Measurements from ENCODE around the gene WDR86.

Gene WDR86

DNA sequence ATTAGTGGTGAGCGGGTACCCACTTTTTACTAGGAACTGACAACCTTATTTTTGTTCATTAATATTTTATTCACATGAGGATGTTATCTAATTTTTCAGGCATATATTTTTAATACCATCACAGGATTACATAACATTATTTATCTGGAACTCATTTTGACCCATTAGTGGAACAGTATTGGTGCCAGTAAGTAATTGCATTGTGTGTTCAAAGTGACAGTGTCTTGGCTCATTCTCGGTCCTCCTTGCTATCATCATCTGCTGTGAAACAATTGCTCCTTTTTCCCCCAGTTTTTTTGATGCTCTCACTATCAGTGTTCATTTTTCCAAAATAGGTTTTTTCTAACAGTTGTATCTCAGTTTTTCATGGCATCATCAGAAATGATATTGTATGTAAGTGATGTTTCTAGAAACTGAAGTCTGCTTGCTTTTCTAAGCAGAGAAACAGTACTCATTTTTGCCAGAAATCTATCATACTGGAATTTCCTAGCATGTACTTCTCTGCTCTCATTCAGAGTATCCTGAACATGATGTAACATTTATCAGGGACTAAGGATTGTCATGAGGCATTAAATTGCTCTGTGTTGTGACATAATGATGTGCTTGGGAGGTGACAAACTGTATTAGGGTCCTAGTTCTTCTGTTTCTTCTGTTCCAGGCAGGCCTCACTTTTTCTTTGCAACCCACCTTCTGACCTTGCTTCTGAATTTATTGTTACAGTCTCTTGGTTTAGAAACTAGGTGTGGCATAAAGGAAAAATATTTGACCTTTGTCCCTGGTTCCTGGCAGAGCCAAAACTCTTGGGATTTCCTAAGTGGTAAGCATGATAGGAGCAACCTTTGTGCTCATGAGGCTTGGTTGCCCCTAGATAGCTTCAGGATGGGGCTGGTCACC is 64.0 kb downstream of the WDR86 start:
- no peak for DNase-seq

DNA sequence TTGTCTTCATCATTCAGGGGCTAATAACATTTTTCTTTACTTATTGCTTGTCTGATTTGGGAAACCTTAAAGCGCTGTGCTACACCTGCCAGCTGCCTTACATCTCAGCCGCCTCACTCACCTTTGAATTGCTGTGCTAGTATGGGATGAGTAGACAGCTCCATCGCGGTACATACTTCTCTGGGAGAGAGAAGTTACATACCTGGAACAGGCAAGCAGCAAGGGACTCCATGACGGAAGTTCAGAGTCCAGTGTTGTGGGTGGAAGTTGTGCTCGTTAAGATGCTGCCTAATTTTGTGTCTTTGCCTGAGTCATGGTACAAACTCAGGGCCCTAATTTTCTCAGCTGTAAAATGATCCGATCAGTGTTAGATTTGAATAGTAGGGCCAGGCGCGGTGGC is 66.3 kb downstream of the WDR86 start:
- DNase-seq: no peak

DNA sequence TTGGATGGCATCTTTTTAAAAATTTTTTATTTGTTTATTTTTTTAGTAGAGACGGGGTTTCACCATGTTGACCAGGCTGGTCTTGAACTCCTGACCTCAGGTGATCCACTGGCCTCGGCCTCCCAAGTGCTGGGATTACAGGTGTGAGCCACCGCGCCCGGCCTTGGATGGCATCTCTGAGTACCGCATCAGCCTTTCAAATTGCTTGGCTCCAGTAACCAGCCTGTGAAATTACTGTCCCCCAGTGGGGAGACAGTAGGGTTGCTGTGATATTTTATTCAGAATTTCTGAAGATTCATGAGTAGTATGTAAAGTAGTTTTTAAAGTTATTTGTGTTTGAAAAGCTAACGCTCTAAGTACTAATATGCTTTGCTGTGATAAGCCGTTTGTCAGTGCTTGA is 67.0 kb downstream of the WDR86 start:
- DNase-seq: no peak

DNA sequence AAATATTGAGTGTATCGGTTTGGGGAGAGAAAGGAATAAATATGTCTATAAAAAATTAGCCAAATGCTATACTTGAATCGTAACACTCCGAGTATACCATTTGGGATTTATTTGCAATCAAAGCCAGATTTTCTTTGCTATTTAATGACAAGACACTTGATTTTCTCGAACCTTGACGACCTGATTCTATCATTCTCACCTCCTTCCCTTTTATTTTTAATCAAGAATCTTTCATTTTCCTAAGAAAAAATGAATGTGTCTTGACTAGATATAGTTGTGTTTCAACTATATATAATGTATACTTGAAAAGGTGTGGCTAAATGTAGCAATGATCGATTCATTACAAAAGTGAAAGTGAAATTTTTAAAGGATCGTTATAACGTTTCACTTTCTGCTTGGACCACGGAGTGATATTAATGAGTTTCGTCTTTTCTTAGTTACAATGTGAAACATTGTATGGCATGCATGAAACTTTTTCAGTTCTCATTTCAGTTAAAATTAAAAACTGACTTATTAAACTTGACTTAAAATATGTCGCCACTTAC is 67.7 kb downstream of the WDR86 start:
- no peak for DNase-seq

DNA sequence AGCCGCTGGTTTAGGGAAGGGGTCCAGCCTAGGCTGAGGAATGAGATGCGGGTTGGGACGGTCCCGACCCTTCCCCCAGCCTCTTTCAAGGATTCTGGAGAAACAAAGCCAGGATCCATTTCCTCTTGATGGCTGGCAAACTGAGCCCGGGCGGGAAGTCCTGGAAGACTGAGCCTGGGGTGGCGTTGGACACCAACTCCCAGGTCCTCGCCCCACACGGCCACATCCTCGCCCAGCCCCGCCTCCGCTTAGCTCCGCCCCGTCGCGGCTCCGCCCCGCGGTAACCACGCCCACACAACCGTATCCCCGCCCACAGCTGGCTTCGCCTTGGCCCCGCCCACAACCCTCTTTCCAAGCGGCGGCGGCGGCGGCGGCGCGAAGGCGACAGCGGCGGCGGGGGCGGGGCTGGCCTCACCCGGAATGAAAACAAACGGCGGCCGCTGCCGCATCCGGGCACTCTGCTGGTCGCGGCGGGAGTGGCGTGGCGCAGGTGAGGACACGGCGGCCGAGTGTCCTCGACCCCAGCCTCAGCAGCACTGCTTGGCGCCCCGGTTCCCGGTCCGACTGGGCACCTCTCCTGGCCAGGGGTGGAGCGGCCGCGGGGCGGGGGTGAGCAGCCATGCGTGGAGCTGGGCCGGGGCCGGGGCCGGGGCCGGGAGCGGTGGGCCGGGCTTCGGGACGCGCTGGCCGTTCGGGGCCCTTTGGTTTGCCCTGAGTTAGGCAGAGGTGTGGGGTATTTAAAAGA is 68.3 kb downstream of the WDR86 start, which contains the start of gene NUB1:
Gene NUB1 (plus strand): TSS at position 456 of the 745 bp plus-strand sequence. CDS start 3,538 bp downstream, outside the sequence.
- DNase-seq: peak; percentile 81

DNA sequence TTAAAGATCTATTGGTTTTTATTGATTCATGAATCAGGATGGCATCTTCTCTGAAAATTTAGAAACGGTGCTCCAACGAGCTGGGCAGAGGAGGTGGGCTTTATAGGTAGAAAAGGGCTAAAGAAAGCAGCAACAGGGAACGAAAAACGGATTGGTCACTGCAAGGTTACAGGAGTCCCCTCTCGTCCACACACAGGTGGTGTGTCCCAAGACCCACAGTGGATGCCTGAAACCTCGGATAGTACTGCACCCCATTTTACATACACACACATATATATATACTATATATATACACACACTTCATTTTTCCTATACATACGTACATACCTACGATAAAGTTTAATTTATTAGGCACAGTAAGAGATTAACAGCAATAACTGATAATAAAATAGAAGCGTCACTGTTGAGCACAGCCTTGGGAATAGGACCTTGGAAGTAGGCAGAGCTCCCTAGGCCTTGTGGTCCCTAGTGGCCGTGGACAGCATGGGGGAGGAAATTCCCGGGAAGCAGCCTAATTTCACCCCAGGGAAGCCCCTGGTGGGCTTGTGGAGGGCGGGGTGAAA is 69.0 kb downstream of the WDR86 start:
- DNase-seq: no peak

DNA sequence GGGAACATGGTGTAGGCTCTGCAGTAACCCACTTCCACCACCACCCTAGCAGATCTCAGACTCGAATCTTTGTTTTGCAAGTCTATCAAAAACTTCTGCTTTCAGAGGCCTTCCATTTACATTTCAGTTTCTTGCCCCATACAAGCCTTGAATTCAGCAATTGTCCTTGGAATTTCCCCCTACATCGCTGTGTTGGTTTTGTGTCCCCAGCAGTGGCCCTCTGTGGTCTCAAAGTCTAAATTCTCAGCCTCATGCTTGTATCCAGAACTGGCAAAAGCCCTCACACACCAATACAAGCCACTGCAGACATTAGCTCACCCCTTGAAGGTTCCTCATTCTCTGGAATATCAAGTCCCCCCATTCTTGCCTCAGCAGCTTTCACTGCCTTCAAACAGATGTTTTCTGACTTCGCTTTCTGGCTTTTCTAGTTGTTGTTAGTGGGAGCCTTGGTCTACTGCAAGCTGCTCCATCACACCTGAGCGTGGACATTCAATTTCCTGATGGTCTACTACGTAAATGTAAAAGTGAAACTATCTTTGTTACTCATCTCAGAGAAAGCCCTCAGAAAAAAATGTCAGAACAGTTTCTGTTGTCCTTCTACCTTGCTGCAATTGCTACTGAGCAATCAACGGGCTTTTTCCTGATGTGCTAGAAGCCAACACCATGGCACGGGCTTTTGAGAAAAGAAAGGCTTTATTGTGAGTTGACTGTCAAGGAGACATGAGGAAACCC is 70.0 kb downstream of the WDR86 start:
- no peak for DNase-seq

DNA sequence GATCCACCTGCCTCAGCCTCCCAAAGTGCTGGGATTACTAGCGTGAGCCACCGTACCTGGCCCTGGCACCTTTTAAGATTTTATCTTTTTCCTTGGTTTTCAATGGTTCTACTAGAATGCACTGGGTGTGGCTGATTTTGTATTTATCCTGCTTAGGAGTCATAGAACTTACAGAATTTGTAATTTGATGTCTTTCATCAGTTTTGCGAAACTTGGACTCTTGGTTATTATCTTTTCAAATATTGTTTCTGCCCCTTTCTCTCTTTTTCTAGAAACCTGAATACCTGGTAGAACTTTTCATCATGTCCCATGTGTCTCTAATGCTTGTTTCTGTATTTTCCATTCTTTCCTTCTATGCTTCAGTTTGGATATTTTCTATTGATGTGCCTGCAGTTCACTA is 71.0 kb downstream of the WDR86 start:
- no peak for DNase-seq

DNA sequence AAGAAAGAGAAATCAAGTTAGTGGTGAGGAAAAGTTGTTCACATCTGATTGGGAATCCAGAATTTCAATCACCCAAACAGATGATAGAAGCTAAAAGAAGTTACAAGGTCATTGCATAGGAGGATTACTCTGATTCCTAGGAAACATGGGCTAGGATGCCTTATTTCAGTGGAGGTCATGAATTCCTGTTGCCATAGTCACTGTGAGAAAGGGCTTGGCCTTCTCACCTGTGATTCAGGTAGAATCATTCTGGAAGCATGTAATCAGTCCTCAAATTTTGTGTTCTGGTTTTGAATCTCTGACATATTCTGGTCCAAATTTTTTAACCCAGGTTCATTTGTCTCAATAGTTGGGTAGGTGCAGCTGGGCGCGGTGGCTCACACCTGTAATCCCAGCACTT is 72.5 kb downstream of the WDR86 start:
- no peak for DNase-seq

DNA sequence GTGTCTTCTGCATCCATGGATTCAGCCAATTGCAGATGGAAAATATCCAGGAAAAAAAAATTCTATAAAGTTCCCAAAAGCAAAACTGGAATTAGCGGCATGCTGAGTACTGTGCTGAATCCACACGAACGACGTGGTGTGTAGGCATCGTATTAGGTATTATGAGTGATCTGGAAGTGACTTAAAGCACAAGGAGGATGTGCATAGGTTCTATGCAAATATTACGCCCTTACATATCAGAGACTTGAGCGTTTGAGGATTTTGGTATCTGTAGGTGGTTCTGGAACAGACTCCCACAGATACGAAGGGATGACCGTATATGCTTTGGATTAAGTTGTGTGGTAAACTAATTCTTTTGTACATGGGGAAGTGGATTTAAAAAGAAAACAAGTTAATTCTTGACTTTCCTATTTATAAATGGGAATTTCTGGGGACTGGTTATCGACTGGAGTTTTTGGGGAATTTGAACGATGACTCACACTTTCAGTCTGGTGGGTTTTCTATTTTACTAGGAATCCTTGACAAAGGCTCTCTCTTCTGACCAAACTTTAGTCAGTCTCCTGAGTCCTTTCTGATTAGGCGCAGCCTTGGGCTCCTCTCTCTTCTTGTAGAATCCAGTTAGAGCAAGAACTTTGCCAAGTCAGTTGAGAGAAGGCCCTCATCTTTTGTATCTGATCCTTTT is 73.7 kb downstream of the WDR86 start:
- DNase-seq: no peak

DNA sequence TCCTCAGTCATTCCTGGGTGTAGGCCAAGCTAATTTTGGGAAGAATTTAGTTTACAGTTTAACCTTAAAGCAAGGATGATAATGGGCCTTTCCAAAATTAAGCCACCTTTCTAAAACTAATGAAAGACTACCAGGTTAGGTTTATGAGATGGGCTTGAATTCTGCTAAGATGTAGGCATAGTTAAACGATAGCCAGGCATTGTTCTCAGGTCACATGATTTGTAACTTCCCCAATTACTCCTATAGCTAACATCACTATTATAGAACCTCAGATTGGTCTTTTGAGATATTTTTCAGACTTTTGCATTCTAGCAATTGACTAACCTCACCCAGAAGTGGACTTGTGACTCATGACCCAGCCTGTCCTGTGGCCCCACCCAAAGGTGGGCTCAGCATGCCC is 75.2 kb downstream of the WDR86 start:
- DNase-seq: no peak

Measured in NCI-H1436 (cell line).